Measurements from ENCODE around the gene SIRT7.

- TF ChIP-seq CTCF (conservative IDR thresholded peaks at IDR 0.05 in 1 of 2, IDR thresholded peaks at IDR 0.05 in 1 of 2; ENCODE audit: extremely low read depth in 1 of 2, insufficient read depth in 1 of 2, low read depth in 1 of 2, low read length in 2 of 2), result no peak
- no peak for TF ChIP-seq EZH2 (IDR thresholded peaks at IDR 0.05; ENCODE audit: borderline replicate concordance, low read length)
These were observed 17.1 kb upstream of the SIRT7 start for GRCh38 chr17:81934850-81935708.

Measured in mammary epithelial cell (primary cell).